ENCODE results near the gene VAV2.

VAV2 gene

DNA sequence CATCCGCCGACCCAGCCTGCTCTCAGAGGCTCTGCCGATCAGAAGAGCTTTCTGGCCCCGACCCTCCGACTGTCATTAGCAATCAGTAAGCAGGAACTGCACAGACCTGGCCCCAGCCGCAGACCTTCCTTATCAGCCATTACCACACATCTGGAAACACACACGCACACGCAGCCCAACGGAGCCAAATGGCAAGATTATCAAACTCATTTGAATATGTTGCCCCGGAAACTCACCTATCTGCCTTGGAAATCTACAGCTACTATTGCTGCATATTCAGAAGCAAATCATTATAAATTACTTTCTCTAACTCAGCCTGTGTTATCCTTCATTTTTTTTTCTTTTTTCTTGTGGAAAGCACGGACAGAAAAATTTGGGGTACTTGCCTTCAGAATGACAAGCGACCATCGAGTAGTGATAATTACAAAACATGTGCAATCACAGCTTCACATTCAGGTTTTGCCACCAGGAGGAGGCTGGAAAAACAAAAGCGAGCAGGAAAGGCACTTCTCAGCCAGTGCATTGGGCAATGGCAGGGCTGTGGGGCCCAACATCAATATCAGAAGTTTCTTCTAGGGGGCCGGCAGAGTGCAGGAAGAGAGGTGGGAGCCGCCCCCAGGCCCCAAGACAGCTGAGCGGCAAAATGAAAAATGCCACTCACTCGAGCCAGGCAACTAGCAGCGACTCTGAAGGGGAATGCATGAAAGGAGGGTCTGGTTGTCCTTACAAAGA is 122.3 kb downstream of the VAV2 start:
- FAIRE-seq, result no peak

DNA sequence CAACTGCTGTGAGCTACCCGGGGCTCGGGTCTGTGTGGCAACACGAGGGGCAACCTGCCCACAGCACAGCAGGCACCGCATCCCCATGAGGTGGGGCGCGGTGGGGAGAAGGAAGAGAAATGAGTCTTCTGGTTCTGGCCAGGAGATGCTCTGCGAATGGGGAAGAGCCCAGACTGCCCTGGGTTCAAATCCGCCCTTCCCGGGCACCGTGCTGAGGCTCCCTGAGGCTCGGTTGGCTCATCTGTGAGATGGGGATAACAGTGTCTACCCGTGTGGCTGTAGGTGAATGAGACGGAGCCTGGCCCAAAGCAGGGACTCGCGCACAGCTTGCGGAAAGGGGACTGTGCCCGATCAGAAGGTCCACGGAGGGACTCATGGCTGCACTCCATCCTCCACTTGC is 123.9 kb downstream of the VAV2 start:
- FAIRE-seq (no peak), DNase-seq (ENCODE audit: extremely low spot score, insufficient read length, low read depth) (no peak)

More for the DNA sequence above, 122.3 kb downstream of the VAV2 start:
- no peak for DNase-seq (ENCODE audit: extremely low spot score, insufficient read length, low read depth)

DNA sequence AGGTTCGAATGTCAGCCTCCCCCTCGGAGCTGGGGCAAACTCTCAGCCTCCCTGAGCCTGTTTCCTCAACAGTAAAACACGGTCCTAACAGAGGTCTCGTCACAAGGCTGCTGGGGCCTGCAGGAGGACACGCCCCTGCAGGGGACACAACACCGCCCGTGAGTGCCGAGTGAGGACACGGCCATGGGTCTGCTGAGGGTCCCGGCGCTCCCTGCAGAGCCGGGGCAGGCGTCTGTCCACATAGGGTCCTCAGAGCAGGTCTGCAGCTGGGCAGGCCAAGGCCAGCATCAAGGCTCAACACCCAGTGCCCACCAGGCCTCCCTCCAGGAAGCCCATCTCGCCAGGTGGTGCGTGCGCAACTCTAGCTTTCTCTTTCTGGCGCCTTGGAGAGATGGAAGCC is 125.2 kb downstream of the VAV2 start:
- no peak for DNase-seq (ENCODE audit: extremely low spot score, insufficient read length, low read depth)

DNA sequence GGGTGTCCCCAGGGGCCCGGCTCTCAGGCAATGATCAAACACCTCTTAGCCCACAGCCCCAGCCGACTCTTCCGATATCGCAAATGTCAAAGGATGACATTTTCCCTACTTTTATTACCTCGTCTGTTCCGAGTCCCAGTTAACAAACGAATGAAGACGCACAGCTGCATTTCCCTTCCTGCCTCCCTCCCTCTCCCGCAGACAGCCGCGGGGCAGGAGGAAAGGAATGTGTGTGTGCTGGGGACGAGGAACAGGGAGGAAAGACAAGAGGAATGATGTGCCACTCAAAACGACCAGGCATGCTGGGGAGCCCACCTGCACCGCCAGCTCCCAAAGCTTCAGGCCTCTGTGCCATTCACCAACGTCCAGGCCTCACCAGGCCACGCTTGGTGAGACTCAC is 128.1 kb downstream of the VAV2 start:
- DNase-seq (ENCODE audit: extremely low spot score, insufficient read length, low read depth), result no peak
- no peak for FAIRE-seq

More for the DNA sequence above, 125.2 kb downstream of the VAV2 start:
- FAIRE-seq, result no peak

DNA sequence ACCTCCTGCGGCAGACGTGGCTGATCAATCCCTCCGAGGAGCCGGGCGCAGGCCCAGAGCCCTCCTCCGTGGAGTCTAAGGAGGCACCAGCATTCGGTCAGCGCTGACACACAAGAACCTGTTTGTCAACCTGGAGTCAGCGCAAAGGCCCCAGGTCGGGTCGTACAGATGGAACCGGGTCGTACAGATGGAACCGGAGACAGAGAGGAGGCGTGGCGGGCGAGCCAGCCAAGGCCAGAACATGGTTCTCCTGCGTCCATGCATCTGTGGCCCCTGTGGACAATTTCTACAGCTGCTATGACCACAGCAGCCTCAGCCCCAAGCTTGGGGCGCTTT is 128.9 kb downstream of the VAV2 start:
- no peak for DNase-seq (ENCODE audit: extremely low spot score, insufficient read length, low read depth)
- FAIRE-seq, result no peak

DNA sequence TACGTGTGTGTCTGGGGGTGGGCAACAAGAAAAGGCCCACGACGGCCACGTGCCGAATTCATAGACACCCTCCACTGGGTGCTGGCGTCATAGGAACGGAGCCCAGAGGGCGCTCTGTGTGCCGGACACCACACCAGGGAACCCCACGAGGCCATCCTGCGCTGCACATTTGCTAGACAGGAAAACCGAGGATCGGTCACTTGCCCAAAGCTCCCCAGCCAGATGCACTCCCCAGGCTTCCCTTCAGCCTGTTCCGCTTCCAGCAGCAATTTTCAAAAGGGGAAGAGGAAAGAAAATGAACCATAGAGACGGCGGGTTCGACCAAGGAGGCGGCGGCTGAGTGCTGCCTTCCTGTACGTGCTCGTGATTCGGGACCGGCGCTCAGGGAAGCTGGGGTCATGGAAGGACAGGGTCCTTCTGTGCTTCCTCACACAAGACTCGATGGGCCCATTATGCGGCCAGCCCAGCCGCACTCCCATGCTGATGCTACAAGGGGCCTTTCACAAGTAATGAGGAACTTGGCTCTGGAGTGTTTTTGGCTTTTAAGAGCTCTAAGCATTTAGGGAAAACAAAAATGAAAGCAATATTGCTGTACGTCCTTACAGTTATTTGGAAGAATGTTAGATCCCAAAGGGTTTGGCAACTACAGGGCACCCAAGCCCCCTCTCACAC is 129.4 kb downstream of the VAV2 start:
- FAIRE-seq (no peak), DNase-seq (ENCODE audit: extremely low spot score, insufficient read length, low read depth) (no peak)

DNA sequence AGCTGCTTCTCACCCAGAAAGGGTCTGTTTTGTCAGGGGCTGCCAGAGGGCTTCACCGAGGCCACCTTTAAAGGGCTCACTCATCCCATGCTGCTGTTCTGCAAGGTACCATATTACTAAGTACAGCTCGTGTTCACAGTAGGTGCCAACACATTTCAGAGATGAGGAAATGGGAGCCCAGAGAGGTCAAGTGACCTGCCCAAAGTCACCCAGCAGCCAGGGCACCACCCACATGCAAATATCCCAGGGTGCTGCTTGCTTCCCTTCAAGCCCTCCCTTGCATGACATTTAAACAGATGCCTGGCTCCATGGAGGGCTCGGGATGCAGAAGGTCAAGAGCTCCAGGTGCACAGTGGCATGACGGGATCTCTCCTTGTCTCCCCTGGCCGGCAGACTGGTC is 130.4 kb downstream of the VAV2 start:
- no peak for DNase-seq (ENCODE audit: extremely low spot score, insufficient read length, low read depth)
- FAIRE-seq, result no peak

DNA sequence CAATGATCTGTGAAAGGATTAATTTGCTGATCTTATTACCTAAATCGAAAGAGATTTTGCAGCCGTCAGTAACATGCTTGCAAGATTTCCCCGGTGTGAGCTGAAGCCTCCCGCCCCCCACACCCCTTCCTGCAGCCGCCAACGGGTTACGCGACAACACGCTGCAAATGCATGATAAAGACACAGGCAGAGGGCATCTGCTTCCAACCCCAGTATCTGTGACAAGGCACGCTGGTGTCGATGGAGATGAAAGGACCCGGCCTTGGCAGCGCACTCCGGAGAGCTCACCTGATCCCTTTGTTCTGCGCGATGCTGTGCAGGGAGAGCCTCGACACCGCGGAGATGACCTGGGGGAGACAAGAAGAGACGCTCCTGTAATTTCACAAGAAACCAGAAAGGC is 131.0 kb downstream of the VAV2 start:
- DNase-seq (ENCODE audit: extremely low spot score, insufficient read length, low read depth) (no peak), FAIRE-seq (no peak)

DNA sequence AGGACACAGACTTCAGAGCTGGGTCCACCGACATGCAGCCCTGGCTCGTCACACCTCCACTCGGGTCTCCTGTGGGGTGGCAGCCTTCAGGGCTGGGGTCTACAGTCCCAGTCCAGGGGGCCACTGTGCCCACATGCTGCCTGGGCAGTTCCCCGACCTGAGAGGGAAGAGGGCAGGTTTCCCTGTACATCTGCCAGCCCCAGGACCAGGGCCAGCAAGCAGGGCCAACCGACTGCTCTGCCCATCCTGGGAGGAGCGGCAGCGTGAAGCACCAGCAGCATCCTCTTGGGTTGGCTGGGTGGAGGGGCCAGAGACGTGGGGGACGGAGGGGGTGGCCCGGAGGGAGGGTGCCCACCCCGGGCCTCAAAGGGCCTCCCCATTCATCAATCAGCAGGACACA is 133.4 kb downstream of the VAV2 start:
- FAIRE-seq (no peak), DNase-seq (ENCODE audit: extremely low spot score, insufficient read length, low read depth) (no peak)

DNA sequence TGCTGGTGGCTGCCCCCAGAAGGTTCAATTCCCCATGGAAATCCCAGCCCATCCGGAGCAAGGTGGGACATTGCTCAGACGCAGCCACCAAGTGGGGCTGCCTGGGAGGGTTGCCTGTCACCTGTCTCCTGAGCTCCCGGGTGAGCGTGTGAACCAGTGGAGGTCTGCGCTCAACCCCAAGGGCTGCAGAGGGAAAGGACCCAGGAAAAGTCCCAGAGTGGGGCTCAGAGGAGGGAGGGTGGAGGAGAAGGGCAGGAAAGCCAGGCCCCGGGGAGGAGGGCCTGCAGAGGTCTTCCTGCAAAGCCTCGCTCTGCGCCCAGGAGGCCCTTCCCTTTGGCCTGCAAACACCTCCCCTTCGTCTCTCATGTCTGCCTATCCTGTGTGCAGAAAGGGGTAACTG is 134.5 kb downstream of the VAV2 start:
- DNase-seq (ENCODE audit: extremely low spot score, insufficient read length, low read depth) (no peak), FAIRE-seq (no peak)

DNA sequence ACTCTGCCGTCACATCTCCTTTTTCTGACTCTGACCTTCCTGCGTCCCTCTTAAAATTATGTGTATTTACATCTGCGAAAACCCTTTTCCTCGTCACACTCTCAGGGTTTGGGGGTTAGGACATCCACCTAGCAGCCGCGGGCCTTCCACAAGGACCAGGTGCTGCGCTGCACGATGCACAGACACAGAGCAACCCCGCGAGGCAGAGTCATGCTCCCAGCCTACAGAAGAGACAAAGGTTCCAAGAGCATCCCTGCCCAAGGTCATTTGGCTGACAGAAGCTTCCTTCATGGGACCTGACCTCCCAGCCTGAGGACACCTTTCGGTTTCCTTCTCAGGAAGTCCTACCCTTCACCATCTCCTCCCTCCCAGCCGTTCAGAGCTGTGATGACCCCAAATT is 135.3 kb downstream of the VAV2 start:
- DNase-seq (ENCODE audit: extremely low spot score, insufficient read length, low read depth), result no peak

DNA sequence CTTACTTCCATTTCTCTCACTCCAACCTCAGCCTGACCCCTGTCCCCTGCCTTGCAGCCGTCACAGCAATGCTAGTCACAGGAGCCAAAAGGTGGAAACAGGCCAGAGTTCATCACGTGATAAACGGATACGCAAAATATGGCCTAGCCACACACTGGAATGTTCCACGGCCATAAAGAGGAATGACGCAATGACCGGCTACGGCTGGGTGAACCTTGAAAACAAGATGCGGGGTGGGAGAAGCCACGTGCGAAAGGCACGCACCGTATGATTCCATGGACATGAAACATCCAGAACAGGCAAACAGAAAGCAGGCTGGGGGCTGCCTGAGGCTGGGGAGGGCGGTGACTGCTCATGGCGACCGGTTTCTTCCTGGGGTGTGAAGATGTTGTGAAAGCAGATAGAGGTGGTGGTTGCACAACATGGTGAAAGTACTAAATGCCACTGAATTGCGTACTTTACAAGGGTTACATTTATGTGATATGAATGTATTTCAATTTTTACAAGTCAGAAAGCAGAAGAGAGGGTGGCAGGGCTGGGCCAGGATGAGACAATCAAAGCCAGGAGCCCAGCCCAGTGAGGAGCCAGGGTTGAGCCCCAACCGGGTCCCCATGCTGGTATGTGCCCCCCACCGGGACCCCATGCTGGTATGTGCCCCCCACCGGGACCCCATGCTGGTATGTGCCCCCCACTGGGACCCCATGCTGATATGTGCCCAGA is 136.2 kb downstream of the VAV2 start:
- no peak for DNase-seq (ENCODE audit: extremely low spot score, insufficient read length, low read depth)

More for the DNA sequence above, 135.3 kb downstream of the VAV2 start:
- no peak for FAIRE-seq

DNA sequence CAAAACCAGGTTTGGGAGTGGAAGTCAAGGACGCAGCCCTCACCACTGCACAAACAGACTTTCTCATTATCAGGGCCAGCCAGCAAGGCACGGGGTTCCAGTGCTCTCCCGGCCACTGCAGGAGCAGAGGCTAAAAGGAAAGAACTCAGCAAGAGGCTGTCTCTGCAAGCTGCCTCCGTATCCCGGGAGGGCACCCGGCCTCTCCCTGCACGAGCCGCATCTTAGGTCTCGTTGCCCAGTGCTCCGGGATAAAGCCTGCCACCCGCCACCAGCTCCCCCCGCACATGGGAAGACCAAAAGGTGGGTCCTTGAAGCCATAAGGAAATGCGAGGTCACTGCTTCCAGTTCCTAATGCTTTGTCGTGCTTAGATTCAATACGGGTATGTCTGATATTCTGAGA is 136.8 kb downstream of the VAV2 start:
- DNase-seq (ENCODE audit: extremely low spot score, insufficient read length, low read depth), result no peak
- FAIRE-seq, result no peak

More for the DNA sequence above, 136.2 kb downstream of the VAV2 start:
- no peak for FAIRE-seq

DNA sequence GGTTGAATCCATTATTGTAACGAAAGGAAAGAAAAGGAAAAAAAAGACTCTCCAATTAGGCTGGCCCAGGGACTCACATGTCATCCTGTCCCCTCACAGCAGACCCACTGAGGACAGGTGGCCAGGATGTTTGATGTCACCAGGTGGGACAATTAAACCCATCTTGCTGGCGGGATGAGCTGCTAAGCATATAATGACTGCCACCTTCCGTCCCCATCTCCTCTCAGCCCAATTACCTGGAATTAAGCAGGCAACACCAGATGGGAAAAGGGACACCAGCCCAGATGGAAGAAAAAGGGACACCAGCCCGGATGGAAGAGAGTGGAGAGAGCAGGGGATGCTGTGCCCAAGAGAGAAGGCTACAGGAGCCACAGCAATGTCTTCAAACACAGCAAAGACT is 137.4 kb downstream of the VAV2 start:
- FAIRE-seq, result no peak
- DNase-seq (ENCODE audit: extremely low spot score, insufficient read length, low read depth), result no peak

DNA sequence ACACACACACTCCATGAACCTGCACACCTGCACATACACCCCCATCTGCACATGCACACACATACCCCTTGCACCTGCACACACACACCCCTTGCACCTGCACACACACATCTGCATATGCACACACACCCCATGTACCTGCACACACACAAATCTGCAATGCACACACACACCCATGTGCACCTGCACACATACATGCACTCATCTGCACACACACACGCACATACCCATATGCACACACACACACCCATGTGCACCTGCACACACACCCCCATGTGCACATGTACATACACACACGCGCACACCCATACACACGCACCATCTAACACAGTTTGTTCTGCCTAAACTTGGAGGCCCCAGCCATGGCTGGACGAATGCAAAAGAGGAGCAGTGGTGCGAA is 138.1 kb downstream of the VAV2 start:
- DNase-seq (ENCODE audit: extremely low spot score, insufficient read length, low read depth) (no peak), FAIRE-seq (no peak)

DNA sequence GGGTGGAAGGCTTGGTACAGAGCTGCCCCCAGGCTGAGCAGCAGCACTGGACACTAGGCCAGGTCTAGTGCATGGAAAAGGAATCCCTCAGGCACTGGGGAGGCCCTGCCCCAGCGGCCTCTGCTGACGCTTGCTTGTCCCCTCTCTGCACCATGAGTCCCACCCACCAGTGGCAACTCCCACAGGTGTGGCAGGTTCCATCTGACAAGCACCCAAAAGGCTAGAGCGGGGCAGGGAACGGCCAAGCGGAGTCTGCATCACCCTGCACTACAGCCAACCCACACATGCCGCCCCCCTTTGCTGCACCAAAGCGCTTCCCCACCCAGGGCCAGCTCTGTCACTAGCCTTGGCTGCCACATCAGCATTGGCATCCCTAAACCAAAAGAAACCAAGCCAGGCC is 138.8 kb downstream of the VAV2 start:
- FAIRE-seq, result no peak
- no peak for DNase-seq (ENCODE audit: extremely low spot score, insufficient read length, low read depth)

DNA sequence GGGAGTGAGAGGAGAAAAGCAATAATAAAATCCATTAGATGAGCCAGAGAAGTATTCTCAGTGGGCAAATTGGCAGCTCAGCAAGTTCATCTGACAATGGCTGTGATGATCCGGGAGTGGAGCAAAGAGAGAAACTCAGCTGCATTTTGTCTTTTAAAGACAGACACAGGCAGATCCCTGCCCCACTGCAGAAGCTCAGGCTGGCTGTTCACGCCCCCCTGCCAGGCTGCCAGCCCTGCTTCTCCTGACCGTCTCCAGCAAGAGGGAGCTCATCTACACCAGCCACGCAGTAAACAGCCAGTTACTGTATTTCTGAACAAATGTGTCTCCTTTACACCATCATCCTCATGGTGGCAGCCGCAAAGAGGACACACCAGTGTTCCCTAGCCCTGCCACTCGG is 139.7 kb downstream of the VAV2 start:
- DNase-seq (ENCODE audit: extremely low spot score, insufficient read length, low read depth), result no peak
- FAIRE-seq, result no peak

DNA sequence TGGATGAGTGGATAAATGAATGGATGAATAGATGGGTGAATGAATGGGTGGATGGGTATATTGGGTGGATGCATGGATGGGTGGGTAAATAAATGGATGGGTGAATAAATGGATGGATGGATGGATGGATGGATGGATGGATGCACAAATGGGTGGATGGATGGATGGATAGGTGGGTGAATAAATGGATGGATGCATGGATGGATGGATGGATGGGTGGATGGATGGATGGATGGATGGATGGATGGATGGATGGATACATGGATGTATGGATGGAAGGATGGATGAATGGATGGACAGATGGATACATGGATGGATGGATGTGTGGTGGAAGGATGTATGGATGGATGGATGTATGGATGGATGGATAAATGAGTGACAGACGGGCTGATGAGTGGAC is 140.4 kb downstream of the VAV2 start:
- FAIRE-seq, result no peak
- no peak for DNase-seq (ENCODE audit: extremely low spot score, insufficient read length, low read depth)

DNA sequence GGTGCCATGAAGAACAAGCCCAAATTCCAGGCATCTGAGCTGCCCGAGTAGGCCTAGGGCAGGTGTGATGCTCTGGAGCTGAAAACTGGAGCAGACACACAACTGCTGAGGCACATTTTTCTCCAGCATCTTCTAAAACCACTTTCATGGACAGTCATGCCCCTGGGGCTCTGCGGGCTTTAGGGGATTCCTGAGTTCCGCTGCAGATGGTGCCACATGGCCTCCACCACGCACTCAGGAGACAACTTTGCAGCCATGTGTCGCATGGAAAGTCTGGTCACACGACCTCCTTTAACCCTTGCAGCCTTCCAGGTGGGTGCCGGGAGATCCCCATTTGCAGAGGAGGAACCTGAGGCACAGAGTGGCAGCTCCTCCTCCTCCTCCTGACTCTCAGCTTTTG is 141.2 kb downstream of the VAV2 start:
- FAIRE-seq, result no peak
- no peak for DNase-seq (ENCODE audit: extremely low spot score, insufficient read length, low read depth)

DNA sequence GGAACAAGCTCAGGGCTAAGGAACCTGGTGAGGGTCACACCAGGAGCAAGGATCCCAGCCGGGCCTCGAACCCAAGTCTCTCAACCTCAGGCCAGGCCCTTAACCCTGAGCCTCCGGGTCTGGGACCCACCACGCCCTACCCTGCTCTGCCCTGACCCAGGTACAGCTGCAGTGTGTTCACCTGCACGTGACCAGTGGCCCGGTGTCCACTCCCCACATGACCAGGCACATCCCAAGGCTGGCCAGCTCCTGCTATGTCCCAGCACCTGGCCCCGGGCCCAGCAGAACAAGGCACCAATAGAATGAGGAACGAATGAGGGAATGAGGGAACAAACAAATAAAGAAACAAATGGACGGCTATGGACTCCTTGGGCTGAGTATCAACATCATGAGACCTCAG is 142.0 kb downstream of the VAV2 start:
- FAIRE-seq, result no peak
- no peak for DNase-seq (ENCODE audit: extremely low spot score, insufficient read length, low read depth)

DNA sequence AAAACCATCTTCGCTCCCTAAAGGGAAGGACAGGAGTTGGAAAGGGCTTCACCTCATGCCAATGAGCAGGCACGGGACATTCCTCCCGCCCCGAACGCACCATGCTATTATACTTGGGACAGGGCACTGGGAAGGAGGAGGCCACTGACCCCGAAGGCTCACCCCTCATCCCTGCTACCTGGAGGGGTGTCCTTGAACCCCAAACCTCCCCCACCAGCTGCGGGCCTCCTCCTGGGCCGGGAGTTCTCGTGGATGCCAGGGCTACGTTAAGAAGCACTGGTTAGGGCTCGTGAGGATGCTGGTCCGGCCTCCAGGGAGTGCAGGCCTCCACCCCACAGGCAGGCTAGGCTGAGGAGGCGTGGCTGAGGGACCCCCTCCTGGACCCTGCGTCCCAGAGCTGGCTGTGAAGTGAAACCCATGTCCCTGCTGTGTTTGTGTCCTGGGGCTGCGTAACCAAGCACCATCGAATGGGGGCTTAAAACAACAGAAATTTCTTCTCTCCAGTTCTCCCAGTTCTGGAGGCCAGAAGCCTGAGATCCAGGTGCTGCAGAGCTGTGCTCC is 142.9 kb downstream of the VAV2 start:
- no peak for DNase-seq (ENCODE audit: extremely low spot score, insufficient read length, low read depth)
- FAIRE-seq, result no peak

Measured in GM18507 (cell line).